C4-2B (cell line): Measurements from ENCODE around the gene UTP15.

Source experiments
- H3K27ac ChIP-seq: fragments of 450-650 bp; 2 replicates; pipeline ENCODE4 v1.5.1; 2017
- CTCF ChIP-seq: fragments of 450-650 bp; conservative IDR thresholded peaks from 2 replicates; pipeline ENCODE4 v1.5.1; 2017; ENCODE audit warnings: mild to moderate bottlenecking
- ZFX ChIP-seq: fragments of 450-650 bp; IDR thresholded peaks from 2 replicates; pipeline ENCODE4 v1.6.1; 2017

UTP15 gene

DNA sequence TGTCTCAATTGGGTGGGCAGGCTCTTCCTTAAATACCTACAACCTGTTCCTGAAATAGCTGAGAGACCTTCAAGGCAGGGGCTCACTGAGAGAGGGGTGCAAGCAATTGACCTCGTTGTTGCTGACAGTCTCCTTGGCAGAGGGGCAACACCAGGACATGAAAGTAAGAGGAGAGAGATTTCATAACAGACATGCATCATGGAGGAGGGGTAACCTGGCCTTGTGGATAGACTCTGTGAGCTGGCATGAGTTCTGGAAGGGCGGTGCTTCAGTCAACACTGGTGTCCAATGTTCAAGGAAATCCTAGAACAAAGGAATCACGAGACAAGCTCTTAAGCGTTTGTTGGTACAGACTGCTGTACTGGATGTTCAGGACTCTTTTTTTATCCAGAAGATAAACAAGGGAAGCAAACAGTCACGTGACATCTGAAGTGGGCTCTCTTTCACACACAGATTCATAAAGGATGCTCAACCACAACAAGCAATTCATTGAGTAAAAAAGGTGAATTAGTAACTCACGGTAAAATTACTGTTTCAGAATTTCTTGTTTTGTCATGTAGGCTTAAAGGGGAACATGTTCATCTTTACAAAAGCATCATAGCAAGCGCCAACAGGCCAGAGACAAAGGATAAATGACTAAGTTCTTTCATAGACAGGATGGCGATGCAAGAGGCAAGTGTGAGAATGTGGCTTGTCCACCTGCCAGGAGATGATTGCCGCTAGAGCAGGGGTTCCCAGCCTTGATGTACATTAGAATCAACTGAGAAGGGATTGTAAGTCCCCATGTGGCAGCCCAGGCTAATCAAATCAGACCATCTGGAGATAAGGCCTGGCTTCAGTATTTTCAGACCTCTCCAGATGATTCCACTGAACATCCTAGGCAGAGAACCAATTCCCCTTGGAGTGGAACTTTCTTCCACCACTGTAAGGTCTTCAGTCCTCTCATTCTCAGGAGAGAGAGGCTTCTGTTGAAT lies 20.8 kb upstream of the UTP15 start:
- H3K27ac ChIP-seq, result peak overlapping the region; percentile 76

GRCh38 chr5:73545403-73545779 lies 20.2 kb upstream of the UTP15 start:
- TF ChIP-seq ZFX, result no peak
- no peak for TF ChIP-seq CTCF
- H3K27ac ChIP-seq, result peak overlapping the region; percentile 76

More for the DNA sequence above, 20.8 kb upstream of the UTP15 start:
- no peak for TF ChIP-seq ZFX
- TF ChIP-seq CTCF, result no peak

DNA sequence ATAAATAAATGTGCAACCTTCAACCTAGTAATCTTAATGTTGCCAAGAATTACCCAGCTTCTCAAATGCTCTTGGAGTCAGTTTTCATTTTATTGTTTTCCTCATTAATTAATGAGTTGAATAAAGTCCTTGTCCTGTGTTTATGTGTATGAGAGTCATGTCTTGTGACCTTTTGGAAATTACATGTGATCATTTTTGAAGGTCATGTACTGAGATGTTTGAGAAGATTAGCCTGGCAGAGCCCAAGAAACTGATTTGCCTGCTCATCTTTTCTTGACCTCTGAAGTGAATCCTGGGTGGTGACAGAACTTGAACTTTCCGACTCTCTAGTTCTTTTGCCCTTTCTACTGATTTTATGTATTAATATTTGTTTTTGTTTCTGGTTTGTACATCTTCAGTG lies 15.5 kb upstream of the UTP15 start:
- TF ChIP-seq ZFX (no peak), CTCF (no peak)
- no peak overlapping the region for H3K27ac ChIP-seq

- H3K27ac ChIP-seq, result no peak overlapping the region
- no peak for TF ChIP-seq CTCF
- TF ChIP-seq ZFX, result no peak
Observed at GRCh38 chr5:73552642-73553041, 12.9 kb upstream of the UTP15 start.

DNA sequence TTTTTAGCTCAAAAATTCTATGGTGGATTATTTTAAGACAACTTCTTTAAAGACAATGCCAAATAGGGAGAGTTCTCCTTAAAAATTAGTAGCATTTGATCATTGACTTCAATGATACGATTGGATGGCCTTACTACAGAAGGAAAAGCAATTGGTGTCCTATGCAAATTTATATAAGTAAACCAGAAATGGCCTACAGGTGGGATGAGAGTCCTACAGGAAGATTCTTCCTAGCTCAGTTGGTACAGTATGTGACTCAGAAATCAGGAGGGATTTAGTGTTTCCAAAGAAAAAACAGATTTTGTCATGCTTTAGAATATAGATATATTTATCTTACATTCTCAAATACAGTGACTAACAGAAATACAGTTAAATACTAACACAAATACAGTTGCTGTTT lies 6.6 kb upstream of the UTP15 start:
- TF ChIP-seq ZFX (no peak), CTCF (peak; percentile 7; the same call in 1 of the 2 replicates)
- no peak overlapping the region for H3K27ac ChIP-seq

DNA sequence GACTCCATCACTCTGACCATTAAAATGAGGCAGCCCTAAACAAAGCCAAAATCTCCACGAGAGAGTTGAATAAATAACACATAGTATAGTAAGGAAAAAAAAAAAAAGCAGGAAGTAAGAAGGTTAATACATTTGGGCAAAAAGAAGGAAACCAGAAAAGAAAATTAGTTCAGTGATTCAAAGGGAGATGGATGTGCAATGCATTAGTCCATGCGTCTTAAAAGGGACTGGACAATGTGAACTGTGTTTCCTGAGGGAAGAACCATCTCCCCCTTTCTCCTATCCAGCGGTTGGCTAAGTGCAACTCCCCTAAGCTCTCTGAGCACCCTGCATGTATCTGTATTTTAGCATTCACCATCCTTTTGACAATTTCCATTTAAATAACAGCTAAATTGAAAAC lies 1.5 kb upstream of the UTP15 start:
- no peak for TF ChIP-seq ZFX
- TF ChIP-seq CTCF, result no peak
- no peak overlapping the region for H3K27ac ChIP-seq

GRCh38 chr5:73564675-73565074 lies 868 bp upstream of the UTP15 start:
- no peak for TF ChIP-seq ZFX
- no peak for TF ChIP-seq CTCF
- H3K27ac ChIP-seq, result peak overlapping the region; percentile 80
